AG08395 (cell line): ENCODE data around the gene SLC44A1.
"Not testable (repeated sequence)": the region's sequence is repeated elsewhere in the genome, so short reads cannot be mapped to it uniquely, and the experiment has no call there.

ENCODE experiments used
- DNase-seq: peaks from one replicate; pipeline ENCODE4 v3.0.0; 2012; ENCODE audit warnings: mixed read lengths, low spot score

Gene SLC44A1

DNA sequence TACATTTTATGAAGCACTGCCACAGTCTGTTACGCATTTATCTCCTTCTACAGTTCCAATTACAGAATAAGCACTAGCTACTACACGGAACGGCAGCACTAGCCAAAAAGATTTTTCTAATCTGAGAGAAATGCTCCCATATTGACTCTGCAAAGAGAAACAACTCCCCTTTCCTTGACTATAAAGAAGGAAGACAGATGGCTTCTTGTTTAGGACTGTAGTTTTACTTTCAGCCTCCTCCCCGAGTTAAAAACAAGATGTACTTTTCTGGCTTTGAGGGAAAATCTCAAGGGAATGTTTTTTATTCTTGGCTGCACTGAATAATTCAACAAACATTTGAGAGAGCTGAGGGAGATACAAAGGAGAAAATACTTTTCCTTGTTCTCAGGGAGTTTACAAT lies 1.9 kb upstream of the SLC44A1 start:
- no peak for DNase-seq

DNA sequence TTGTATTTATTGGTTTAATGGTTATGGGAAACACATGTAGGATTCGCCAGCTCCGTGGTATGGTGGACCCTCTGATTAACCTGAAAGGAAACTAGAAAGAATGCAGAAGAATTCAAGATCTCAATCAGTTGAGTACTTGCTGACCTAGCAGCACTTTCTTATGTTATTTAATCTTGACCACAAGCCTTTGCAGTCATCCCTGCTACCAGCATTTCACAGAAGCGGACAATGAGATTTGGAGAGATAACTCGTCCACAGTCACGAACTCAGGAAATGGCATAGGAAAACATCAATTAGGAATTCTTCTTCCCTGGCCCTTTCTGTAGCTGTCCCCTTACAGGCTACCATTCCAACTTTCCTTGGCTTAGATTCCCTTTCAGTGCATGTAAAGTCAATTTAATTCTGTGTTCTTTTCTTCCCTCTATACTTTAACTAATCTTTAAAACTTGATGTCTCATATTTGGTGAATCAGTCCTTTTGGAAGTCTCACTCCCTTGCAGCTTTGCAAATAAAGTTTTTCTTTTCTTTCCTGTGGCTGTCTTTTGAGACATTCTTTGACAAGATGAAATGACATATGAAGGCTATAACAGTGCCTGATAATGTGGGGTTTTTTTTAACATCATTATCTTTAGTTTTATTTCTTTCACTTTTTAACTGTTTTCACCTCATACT lies 1.3 kb upstream of the SLC44A1 start:
- DNase-seq: peak; percentile 61

DNA sequence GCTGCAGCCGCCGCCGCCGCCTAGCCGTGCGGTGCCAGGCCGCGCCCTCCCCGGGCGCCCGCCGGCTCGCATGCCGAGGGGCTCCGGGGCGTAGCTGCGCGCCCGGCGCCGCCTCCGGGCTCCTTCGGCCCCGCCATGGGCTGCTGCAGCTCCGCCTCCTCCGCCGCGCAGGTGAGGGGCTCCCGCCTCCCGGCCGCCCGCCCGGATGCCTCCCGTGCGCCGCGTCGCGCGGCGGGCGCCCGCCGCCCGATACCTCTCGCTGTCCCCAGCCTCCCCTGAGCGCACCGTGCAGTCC lies 230 bp downstream of the SLC44A1 start:
- no peak for DNase-seq

DNA sequence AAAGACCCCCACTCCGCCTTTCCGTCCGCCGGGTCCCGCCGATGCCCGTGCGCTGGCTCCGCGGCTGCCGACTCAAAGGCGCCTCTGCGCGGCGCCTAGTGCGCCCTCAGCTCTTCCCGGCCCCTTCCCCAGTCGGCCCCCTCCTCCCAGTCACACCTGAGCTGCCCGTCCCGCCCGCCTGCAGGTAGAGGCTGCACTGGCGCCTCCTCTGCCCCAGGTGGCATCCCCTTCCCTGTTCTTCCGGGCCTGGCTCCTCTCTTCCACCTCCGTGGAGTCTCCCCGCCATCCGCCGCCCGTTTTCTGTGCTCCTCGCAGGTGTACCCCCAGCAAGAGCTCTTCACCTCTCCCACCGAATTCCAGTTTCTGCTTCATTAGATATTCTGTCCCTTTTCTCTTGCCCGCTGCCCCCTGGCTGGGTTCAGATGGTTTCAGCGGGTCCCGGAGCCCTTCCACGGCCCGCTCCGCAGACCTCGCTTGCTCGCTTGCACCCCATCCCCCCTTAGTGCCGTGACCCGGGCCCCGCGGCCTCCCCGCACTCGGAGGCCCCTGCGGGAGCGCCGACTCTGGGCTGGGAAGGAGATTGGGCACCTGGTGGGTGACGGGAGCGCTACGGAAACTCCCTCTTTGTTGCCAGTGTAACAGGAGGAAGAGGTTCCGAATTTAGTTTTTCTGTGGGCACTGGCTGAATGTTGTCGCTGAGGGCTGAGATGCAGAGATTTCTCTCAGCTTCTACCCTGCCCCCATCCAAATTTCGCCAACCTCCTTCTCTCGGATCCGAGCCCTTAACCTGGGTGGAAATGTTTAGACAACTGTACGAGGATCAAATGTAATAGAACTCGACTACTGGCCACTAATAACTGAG lies 809 bp downstream of the SLC44A1 start:
- DNase-seq: no peak

DNA sequence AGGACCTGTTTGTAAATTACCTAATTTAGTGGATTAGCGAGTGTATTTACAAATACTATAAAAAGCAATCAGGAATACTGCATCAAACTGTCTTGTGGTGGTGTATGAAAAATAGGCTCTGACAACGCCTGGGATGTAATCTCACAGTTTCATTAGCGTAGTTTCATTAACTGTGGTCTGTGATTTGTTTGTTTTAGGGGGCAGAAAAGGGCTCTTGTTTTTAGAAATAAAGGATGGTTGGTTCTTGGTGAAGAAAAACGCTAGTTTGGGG lies 1.4 kb downstream of the SLC44A1 start:
- no peak for DNase-seq

DNA sequence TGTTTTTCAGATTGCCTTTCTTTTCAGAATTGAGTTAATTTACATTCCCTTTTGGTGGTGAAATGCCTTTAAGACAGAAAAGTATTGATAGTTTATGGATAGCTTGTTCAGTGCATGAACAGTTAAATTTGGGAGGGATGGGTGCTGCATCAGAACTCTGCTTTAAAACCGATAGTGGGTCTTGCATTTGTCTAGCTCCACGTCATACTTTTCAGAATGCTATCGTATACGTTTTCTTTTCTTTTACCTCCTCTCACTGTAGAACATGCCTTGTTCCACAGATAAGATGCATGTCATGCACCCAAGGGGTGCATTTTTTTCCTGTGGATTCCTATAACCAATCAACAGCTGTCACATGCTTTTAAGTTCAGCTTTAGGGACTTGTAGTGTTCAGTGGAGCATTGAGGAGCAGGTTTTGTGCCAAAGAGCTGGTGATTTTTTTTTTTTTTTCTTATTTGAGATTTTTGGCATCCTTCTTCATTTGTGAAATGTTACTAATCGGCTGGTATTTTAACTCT lies 2.3 kb downstream of the SLC44A1 start:
- DNase-seq: no peak

DNA sequence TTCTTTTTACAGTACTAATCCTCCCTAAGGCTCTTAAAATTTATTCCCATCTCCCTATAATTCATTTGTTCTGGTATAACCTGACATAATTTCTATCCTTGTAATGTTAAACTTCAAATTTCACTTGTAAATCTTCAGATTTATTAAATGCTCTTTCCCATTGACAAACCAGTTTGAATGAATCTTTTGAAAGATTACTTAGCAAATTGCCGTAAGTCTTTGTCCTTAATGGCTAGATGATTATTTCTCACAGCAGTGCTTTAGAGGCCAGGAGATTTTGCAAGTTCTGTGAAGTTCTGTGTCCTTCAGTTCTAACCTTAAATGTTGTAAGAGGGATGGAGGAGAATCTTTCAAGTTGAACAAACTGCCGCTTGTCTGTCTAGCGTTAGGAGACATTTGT lies 4.2 kb downstream of the SLC44A1 start:
- DNase-seq: no peak

DNA sequence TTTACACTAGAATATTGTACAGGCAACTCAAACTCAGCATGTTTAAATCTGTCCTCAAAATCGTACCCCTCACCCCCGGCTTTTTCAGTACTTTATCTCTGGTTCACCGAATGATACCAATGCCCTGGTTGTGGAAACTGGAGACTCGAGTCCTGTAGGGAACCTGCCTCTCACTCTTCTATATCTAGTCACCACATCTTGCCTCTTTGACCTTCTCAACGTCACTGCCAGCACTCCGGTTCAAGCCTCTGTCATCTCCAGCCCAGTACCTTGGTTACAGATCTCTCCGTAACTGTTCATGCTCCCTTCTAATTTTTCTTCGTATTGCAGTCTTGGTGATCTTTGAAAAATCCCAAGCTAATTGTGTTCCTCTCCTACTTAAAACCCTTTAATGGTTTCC lies 6.7 kb downstream of the SLC44A1 start:
- no peak for DNase-seq

DNA sequence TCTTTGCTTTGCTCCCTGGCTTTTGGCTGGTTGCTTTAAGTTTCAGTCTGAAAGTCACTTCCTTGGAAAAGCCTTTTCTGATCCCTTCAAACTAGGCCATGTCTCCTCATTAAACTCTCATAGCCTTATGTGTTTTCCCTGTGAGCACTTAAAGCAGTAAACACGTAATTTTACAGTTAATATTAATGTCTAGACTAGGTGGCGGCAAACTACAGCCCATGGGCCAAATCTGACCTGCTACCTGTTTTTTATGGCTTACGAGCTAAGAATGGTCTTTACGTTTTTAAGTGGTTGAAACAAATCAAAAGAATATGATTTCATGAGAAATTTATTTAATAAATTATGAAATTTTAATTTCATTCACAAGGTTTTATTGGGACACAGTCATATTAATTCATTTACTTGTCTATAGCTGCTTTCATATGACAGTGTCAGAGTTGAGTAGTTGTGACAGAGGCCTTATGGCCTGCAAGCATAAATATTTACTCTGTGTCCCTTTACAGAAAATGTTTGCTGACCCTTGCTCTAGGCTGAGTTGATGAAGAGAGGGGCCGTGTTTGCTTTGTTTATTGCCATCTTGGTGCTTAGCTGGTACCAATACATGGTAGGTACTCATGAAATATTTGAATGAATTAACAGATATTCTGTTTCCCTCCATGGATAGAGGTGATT lies 7.4 kb downstream of the SLC44A1 start:
- no peak for DNase-seq

DNA sequence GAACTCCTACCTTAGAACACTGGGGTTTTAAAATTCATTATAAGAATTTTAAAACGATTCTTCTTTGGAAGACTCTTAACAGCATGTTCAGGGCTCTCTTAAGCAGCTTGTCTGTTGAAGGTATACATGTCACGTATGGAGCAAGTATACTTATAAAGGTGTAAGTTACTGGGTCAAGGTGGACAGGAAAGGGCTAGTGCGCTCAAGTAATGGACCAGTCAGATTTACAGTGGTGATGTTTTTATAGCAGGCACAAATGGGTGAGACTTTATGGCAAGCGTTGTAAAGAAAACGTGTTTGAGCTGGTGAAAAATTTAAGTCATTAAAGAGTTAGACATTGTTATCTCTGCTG lies 7.9 kb downstream of the SLC44A1 start:
- DNase-seq: no peak

DNA sequence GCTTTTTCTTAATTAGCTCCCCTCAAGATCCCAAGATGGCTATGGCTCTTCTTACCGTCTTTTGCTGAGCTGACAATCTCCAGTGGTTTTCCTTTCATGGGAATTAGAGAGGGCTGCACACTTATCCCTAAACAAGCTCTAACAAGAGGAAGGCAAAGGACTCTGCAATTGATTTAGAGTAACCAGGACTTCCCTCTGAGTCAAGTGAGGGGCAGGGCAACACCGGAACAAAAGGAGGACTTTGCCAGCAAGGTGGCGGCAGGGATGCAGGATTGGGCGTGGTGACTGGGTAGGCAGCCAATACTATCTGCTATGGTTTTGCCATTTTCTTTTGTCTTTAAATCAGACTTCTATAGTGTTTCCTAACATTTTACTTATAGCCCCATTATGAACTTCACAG lies 9.8 kb downstream of the SLC44A1 start:
- no peak for DNase-seq

DNA sequence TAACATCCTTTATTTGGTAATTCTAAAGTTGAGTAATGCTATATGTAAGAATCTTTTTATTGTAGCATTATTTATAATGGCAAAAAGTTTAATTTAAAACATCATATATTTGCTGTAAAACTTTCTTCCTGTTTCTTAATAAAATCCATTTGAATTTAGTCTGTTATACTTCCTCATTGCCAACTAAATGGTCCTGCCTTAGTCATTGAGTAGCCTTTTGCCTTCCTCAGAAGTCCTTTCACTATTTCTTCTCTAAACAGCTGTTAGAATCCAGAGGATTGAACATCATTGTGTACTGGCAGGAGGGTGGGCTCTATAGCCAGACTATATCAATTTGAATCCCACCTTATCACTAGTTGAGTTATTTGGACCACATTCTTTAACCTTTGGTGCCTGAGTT lies 11.0 kb downstream of the SLC44A1 start:
- no peak for DNase-seq

DNA sequence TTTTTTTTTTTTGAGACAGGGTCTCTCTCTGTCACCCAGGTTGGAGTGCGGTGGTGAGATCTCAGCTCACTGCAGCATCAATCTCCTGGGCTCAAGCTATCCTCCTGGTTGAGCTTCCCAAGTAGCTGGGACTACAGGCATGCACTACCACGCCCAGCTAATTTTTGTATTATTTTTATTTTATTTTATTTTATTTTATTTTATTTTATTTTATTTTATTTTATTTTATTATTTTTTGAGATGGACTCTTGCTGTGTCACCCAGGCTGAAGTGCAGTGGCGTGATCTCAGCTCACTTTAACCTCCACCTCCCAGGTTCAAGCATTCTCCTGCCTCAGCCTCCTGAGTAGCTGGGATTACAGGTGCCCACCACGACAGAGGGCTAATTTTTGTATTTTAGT lies 12.1 kb downstream of the SLC44A1 start:
- DNase-seq: not testable (repeated sequence)

DNA sequence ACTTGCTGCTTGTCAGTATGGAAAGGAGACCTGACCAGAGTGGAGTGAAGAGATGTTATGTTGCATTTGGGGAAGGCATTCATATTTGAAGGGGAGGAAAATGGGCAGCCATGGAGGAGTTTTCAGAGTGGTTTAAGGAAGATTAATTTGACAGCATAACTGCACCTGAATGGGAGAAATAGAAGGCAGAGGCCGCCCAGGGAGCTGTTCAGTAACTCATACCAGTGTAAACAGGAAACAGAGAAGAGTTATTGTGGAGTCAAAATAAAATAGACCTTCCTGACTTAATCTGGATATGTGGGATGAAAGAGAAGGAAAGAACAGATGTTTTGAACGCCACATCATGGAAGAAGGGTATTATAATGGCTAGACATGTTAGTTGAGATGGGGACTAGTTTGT lies 13.4 kb downstream of the SLC44A1 start:
- DNase-seq: no peak

DNA sequence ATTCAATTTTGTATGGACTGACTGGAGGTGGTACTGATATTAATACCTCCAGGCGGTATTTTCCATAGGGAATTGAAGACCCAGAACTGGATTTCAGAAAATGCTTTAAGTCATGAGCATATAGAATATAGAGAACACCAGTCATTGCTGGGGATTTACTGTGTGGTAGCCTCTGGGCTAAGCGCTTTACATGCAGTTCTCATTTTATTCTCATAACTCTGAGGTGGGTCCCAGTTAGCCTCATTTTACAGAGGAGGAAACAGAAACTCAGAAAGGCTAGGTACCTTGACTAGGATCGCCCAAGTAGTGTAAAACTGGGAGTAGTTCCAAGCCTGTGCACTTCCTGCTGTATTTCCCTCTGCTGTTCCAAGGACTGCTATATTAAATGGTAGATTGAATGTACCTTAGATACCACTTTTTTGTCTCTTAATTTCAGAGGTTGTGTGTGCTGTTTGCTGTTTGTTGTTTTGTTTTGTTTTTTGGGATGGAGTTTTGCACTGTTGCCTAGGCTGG lies 13.8 kb downstream of the SLC44A1 start:
- DNase-seq: no peak

DNA sequence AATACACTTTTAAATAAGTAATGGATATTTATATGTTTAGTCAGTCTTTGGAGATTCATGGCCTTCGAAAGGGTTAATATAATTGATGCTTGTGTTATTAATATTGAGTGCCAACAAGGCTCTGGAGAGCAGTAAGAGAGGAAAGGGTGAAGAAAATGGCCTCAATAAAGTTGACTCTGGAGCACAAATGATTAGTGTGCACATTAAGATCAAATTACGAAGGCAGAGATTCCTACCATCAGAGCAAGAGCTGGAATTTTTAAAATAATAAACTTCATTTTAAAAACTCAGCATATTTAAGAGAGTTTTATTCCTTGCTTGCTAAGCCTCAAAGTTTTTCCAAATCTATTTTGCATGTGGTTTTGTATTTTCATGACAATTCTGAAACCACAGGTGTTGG lies 14.8 kb downstream of the SLC44A1 start:
- no peak for DNase-seq

DNA sequence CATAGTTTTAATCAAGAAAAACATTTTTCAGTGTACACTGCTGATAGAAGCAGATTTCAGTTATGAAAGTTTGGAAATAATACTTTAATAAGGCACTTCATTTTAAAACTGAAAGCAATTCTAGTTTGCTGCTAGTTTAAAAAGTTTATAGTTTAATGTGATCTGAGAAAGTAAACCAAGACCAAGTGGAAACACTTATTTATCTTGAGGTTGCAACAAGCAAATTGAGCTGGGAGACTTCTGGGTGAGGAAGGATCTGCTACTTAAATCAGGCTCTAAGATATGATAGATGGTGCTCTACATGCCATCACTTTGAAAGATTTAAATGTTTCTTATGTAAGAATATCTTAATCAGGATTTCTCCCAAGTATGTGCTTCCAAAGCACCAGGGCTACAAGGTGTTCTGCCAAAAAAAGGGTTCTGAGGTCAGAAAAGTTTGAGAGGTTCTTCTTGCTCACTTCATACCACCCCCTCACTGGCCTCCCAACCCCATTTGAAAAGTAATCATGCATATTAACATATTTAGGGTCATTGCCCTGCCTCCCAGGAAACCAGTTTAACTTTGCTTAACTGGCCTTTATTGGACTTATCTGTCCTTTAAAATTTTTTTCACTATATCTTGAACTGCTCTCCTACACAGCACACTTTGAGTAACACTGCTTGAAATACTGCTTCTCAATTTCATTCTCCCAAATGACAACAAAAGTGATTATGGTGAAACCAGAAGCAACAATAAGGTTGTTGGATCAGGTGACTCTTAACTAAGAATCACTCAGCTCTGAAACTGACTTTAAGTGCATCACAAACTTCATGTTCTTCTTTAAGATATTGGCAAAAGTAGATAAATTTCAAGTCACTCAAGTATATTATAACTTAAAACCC lies 15.5 kb downstream of the SLC44A1 start:
- no peak for DNase-seq

DNA sequence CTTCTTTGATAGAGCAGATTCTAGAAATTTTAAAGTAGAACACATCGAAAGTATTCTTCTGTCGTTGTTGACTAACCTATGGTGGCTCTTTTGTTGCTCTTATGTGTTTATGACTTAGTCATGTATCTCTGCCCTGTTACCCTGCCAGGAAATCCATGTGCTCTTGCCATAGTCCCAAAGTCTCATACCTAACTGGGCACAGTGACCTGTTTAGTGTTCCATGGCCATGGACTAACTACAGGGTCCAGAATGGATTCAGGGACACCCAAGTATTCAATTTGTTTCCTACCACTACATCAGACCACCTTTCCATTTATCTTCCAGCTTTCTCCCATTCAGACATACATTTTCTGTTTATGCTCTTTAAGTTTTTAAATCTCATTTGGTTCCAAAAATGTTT lies 18.0 kb downstream of the SLC44A1 start:
- DNase-seq: no peak

DNA sequence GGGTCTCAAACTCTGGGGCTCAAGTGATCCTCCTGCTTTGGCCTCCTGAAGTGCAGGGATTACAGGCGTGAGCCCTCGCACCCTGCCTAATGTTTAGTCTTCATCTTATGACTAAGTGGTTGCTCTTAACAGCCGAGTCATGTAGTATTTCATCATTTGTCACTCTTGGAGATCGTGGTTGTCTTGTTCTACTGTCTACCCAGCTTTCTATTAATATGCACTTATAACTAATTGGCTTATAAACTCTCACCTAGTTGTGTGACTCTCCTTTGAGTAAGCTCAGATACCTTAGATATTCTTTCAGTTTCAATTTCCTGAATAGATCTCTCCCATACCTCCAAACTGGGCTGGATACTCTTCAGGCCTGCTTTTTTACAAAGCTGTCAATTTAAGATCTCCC lies 19.9 kb downstream of the SLC44A1 start:
- DNase-seq: no peak

DNA sequence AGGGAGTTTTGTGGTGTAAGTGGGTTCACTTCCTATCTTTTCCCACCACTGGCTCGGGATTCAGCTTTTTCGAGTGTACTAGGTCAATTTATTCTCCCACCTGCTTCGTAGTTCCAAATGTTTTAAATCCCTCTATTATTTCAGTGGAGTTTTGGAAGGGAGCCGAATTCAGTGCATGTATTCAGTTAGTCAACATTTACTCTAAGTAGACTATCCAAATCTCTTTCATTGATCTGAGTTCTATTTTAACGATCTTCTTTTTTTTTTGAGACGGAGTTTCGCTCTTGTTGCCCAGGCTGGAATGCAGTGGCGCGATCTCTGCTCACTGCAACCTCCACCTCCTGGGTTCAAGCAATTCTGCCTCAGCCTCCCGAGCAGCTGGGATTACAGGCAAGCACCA lies 23.8 kb downstream of the SLC44A1 start:
- not testable (repeated sequence) for DNase-seq

DNA sequence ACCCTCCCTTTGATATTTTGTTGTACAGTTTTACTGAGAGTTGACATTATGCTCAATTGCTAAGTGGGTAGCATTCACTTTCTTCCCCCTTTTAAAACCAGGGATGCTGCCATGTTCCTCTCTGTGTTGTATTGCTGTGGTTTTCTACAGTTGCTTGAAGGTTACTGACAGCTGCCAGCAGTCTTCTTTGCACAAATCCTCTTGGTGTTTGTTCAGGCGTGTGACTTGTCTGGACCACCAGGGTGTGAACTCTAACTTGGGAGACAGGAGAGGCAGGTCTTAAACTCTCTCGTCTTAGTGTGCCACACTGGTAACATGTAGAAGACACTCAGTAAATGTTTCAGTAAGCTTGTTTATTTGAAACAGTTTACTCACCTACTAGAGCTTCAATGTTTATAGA lies 25.1 kb downstream of the SLC44A1 start:
- DNase-seq: no peak

DNA sequence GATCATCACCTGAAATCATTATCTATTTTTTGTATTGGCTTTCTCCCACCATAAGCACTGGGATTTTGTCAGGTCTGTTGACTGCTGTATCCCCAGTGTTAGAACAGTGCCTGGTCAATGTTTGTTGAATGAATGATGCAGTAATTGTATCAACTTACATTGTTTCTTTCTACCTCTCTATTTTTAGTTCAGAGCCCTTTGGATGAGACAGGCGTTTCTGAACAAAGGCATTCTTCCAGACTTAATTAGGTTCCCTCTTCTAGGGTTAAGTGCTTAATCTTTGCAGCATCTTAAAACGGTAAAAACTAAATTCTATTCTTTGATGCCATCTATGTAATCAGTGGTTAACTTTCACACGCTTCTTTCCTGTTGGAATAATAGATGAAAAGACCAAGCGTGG lies 26.3 kb downstream of the SLC44A1 start:
- DNase-seq: no peak
